Caki2 (cell line): ENCODE data around the gene APEH. TPM values are rescaled to one million over a fixed set of nuclear protein-coding genes. Genes with fewer than 3 reads are reported as not detected.
A peak's percentile ranks its signal among the peaks of the same experiment; 100 is the strongest.

Source experiments
- DNase-seq: peaks from one replicate; pipeline ENCODE4 v3.0.0-alpha.2; 2015; ENCODE audit warnings: low read depth
- in situ Hi-C: cut with HindIII; loops from 2 replicates; pipeline ENCODE4 v1.10.0; 2016; ENCODE audit warnings: low sequenced_read_pairs, low pct_unique_long_range_greater_than_20kb, mixed read lengths
- total RNA-seq: library from RNA; depleted of rRNA; stranded (reverse); fragments of >200 nt; shearing (Covaris generic); gene quantifications from 2 replicates; pipeline ENCODE4 v1.2.3, GENCODE V29; 2014; ENCODE audit warnings: low replicate concordance

The APEH gene
- total RNA-seq, 1 experiment from 2014 or later = 122 TPM

DNA sequence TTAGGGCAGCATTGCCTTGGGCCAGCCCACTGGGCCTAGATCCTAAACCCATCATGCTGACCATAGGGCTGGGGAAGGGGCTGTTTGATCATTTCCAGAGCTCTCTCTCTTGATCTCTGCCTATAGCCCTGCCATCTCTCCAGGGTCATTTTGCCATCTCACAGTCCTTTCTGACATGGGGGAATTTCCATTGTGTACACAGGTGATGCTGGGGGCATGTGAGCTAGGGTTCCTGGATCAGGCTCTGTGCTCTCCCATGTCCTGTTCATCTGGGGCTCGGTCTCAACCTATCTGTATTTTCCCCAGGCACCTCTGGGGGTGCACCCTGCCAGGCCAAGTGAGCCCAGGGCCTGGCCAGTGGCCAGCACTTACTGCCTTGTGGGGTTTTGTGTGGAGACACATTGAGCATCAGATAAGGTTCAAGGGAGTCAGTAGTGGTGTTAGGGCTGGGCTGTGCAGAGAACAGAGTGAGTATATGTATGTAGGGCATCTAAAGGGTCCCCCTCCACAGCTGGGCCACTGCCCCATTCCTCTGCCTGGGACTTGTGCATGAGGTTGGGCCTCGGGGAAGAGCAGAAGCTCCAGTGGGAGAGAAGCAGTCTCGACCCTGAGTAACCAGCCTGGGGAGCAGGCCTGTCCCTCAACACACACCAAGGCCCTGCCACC, 25.7 kb upstream of the APEH start:
- in situ Hi-C loops = no loop called here
- DNase-seq = no peak

DNA sequence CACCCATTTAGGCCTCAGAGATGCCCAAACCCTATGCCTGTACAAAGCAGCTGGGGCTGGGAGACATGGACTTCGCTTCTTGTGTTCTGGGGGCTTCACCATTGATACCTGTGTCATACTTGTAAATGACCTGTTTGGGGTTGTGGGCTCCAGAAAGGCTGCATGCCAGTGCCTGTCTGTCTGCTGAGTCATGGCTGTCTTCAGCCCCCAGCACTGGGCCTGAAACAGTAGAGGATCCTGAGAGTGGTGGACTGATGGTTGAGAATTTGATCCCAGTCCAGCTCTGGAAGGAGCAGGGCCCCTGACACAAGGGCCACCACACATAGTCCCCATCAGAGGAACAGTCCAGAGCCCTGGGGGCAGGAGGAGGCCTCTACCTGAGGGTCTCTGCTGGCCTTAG, 24.6 kb upstream of the APEH start:
- no peak for DNase-seq
- in situ Hi-C loops = no loop called here

DNA sequence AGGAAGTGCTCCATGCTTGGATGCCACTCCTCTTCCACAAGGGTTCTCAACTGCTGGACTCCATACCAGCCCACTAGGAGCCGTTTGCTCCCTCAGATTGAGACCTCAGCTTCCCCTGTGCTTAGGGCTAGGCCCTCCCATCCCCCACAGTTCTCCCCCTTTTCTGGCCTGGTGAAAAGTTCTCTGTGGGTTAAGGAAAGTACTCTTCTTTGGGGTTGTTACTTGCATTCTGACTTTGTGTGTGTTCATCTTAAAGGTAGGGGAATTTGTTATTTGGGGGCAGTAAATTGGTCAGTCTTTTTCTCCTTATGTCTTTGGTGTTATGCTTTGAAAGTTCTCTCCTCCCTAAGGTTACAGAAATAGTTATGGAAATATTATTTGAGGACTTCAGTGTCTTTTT, 24.0 kb upstream of the APEH start:
- no peak for DNase-seq
- in situ Hi-C loops = no loop called here

DNA sequence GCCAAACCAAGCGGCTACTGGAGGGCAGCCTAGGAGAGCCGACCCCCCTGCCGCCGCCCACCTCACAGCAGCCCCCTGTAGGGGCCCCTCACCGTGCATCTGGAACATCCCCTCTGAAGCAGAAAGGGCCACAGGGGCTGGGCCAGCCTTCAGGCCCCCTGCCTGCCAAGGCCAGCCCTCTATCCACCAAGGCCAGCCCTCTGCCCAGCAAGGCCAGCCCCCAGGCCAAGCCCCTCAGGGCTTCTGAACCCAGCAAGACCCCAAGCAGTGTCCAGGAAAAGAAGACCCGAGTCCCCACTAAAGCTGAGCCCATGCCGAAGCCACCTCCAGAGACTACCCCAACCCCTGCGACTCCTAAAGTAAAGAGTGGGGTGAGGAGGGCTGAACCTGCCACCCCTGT, 23.5 kb upstream of the APEH start:
- in situ Hi-C loops = no loop called here
- no peak for DNase-seq

DNA sequence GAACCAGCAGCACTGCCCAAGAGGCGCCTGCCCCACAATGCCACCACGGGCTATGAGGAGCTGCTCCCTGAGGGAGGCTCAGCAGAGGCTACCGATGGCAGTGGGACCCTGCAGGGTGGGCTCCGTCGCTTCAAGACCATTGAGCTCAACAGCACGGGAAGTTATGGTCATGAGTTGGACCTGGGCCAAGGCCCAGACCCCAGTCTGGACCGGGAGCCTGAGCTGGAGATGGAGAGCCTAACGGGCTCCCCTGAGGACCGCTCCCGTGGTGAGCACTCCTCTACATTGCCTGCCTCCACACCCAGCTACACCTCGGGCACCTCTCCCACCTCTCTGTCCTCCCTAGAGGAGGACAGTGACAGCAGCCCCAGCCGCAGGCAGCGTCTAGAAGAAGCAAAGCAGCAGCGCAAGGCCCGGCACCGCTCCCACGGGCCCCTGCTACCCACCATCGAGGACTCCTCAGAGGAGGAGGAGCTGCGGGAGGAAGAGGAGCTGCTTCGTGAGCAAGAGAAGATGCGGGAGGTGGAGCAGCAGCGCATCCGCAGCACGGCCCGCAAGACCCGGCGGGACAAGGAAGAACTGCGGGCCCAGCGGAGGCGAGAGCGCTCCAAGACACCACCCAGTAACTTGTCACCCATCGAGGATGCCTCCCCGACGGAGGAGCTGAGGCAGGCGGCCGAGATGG, 21.8 kb upstream of the APEH start:
- in situ Hi-C loops = no loop called here
- DNase-seq = no peak

DNA sequence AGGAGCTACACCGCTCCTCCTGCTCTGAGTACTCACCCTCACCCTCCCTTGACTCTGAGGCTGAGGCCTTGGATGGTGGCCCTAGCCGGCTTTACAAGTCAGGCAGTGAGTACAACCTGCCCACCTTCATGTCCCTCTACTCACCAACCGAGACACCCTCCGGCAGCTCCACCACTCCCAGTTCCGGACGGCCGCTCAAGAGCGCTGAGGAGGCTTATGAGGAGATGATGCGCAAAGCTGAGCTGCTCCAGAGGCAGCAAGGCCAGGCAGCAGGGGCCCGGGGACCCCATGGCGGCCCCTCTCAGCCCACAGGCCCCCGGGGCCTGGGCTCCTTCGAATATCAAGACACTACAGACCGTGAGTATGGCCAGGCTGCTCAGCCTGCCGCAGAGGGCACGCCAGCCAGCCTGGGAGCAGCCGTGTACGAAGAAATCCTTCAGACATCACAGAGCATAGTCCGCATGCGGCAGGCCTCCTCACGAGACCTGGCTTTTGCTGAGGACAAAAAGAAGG, 21.2 kb upstream of the APEH start:
- in situ Hi-C loops = no loop called here
- peak; percentile 10 for DNase-seq

DNA sequence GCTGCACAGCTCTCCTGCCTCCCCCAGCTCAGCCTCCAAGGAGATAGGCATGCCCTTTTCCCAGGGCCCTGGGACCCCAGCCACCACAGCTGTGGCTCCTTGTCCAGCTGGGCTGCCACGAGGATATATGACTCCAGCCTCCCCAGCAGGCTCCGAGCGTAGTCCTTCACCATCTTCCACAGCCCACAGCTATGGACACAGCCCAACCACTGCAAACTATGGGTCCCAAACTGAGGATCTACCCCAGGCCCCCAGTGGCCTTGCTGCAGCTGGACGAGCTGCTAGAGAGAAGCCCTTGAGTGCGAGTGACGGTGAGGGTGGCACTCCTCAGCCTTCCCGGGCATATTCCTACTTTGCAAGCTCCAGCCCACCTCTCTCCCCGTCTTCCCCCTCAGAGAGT, 20.5 kb upstream of the APEH start:
- in situ Hi-C loops = no loop called here
- no peak for DNase-seq

DNA sequence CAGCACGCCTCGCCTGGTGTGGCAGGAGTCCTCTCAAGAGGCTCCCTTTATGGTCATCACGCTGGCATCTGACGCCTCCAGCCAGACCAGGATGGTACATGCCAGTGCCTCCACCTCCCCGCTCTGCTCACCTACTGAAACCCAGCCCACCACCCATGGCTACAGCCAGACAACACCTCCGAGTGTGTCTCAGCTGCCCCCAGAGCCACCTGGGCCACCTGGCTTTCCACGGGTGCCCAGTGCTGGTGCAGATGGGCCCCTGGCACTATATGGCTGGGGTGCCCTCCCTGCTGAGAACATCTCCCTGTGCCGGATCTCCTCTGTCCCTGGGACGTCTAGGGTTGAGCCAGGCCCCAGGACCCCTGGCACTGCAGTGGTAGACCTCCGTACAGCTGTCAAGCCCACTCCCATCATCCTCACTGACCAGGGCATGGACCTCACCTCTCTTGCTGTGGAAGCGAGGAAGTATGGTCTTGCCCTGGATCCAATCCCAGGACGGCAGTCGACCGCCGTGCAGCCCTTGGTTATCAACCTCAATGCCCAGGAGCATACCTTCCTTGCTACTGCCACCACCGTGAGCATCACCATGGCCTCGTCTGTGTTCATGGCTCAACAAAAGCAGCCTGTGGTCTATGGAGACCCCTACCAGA, 19.9 kb upstream of the APEH start:
- in situ Hi-C loops = no loop called here
- DNase-seq = no peak

DNA sequence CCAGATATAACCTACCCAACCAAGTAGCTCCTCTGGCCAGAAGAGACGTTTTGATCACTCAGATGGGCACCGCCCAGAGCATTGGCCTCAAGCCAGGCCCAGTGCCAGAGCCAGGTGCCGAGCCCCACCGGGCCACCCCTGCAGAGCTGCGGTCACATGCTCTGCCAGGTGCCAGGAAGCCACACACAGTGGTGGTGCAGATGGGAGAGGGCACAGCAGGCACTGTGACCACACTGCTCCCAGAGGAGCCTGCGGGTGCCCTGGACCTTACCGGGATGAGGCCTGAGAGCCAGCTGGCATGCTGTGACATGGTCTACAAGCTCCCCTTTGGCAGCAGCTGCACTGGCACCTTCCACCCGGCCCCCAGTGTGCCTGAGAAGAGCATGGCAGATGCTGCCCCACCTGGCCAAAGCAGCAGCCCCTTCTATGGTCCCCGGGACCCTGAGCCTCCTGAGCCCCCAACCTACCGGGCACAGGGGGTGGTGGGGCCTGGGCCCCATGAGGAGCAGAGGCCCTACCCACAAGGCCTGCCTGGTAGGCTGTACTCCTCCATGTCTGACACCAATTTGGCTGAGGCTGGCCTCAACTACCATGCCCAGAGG, 19.1 kb upstream of the APEH start:
- no peak for DNase-seq
- in situ Hi-C loops = no loop called here

DNA sequence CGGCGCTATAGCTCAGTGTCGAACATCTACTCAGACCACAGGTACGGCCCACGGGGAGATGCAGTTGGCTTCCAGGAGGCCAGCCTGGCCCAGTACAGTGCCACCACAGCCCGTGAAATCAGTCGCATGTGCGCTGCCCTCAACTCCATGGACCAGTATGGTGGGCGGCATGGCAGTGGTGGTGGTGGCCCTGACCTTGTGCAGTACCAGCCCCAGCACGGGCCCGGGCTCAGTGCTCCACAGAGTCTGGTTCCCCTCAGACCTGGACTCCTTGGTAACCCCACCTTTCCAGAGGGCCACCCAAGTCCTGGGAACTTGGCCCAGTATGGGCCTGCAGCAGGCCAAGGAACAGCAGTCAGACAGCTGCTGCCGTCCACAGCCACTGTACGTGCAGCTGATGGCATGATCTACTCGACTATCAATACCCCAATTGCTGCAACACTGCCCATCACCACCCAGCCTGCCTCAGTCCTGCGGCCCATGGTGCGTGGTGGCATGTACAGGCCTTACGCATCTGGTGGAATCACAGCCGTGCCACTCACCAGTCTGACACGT, 18.3 kb upstream of the APEH start:
- in situ Hi-C loops = no loop called here
- DNase-seq = no peak

DNA sequence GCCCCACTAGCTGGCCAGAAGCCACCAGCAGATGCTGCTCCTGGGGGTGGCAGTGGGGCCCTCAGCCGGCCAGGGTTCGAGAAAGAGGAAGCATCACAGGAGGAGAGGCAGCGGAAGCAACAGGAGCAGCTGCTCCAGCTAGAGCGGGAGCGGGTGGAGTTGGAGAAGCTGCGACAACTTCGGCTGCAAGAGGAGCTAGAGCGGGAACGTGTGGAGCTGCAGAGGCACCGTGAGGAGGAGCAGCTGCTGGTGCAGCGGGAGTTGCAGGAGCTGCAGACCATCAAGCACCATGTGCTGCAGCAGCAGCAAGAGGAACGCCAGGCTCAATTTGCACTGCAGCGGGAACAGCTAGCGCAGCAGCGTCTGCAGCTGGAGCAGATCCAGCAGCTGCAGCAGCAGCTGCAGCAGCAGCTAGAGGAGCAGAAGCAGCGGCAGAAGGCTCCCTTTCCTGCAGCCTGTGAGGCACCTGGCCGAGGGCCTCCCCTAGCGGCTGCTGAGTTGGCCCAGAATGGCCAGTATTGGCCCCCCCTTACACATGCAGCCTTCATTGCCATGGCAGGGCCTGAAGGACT, 17.5 kb upstream of the APEH start:
- no peak for DNase-seq
- in situ Hi-C loops = no loop called here

DNA sequence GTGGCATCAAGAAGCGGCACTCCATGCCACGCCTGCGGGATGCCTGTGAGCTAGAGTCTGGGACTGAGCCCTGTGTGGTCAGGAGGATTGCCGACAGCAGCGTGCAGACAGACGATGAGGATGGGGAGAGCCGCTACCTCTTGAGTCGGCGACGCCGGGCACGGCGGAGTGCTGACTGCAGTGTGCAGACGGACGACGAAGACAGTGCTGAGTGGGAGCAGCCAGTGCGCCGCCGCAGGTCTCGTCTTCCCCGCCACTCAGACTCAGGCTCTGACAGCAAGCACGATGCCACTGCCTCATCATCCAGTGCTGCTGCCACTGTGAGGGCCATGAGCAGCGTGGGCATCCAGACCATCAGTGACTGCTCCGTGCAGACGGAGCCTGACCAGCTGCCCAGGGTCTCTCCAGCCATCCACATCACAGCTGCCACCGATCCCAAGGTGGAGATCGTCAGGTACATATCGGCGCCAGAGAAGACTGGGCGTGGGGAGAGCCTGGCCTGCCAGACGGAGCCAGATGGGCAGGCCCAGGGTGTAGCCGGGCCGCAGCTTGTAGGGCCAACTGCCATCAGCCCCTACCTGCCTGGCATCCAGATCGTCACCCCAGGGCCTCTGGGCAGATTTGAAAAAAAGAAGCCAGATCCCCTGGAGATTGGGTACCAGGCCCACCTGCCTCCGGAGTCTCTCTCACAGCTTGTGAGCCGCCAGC, 16.8 kb upstream of the APEH start:
- no peak for DNase-seq
- in situ Hi-C loops = no loop called here

DNA sequence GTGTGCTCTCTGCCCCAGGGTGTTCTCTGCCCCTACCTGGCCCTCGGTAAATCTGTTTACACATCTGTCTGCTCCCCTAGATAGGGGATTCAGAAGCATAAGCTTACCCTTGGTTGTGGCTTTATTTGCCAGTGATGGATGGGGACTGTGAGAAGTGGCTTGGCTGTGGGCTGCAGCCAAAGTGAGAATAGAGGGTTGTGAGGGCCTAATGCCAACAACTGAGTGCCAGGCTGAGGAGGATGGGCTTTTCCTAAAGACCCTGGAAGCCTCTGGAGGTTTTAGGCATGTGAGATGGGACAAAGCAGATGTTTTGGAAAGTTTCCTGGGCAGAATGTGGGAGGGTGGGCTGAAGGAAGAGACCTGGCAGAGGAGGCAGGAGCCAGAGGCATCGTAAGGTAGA, 15.4 kb upstream of the APEH start:
- DNase-seq = no peak
- in situ Hi-C loops = no loop called here

DNA sequence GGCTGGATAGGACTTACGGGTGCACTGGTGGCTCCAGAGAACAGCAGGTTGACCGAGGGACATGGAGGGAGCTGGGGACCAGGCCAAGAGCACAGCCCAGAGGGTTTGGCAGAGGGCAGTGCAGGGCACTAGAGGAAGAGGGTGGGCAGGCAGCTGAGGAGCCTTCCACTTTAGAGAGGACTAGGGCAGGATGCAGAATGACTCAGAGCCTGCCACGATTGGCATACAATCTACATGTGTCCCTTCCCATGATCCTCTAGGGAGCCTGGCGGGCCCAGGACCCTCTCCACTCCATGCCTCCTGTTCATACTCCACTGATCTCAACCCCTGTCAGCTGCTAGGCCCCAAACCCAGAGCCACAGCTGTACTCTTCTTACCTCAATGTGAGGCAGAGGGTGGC, 14.4 kb upstream of the APEH start:
- DNase-seq = no peak
- in situ Hi-C loops = no loop called here

DNA sequence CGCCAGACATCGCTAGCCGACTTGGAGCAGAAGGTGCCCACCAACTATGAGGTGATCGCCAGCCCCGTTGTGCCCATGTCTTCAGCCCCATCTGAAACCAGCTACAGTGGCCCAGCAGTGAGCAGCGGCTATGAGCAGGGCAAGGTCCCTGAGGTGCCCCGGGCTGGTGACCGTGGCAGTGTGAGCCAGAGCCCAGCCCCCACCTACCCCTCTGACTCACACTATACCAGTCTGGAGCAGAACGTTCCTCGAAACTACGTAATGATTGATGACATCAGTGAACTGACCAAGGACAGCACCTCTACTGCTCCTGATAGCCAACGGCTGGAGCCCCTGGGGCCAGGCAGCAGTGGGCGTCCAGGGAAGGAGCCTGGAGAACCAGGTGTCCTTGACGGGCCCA, 12.9 kb upstream of the APEH start:
- in situ Hi-C loops = no loop called here
- peak; percentile 9 for DNase-seq

DNA sequence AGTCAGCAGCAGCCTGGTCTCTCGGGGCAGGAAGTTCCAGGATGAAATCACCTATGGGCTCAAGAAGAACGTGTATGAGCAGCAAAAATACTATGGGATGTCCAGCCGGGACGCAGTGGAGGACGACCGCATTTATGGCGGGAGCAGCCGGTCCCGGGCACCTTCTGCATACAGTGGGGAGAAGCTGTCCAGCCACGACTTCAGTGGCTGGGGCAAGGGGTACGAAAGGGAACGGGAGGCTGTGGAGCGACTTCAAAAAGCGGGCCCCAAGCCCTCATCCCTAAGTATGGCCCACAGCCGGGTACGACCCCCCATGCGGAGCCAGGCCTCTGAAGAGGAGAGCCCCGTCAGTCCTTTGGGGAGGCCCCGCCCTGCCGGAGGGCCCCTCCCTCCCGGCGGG, 12.1 kb upstream of the APEH start:
- in situ Hi-C loops = no loop called here
- no peak for DNase-seq

DNA sequence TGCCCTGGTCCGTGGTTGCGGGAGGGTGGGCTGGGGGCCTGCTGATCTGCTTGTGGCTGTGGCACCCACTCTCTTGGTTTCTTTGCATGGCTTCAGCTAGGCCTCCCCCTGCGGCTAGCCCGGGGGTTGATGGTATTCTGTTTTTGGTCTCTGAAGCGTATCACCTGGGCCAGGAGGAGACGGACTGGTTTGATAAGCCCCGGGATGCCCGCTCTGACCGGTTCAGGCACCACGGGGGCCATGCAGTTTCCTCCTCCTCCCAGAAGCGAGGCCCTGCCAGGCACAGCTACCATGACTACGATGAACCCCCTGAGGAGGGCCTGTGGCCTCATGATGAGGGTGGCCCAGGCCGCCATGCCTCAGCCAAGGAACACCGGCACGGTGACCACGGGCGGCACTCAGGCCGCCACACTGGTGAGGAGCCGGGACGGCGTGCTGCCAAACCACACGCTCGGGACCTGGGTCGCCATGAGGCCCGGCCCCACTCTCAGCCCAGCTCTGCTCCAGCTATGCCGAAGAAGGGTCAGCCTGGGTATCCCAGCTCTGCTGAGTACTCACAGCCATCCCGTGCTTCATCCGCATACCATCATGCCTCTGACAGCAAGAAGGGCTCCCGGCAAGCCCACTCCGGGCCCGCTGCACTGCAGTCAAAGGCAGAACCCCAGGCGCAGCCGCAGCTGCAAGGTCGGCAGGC, 11.3 kb upstream of the APEH start:
- in situ Hi-C loops = no loop called here
- DNase-seq = no peak

DNA sequence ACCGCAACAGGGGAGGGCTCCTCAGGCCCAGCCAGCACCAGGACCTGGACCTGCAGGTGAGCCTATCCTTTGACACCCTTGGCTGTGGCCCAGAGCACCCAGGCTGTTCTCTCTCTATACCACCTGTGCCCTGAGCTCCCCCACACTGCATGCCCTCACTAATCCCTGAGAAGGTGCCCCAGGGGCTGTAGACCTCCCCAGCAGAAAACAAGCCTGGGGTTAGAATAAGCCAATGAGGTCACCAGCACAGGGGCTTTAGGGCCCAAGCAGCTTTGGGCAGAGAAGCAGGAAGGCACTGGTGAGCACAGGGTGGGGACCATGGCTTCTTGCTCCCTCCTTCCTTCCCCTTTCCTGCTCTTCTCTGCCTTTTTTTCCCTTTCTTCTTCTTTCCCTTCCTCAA, 10.3 kb upstream of the APEH start:
- in situ Hi-C loops = no loop called here
- no peak for DNase-seq
